Loucy (cell line): ENCODE results near the gene TMEM255A.

ENCODE experiments used
- H2AFZ ChIP-seq: fragments of 200-600 bp; sonication (generic); 2 replicates; pipeline ENCODE4 v1.6.0; 2016; ENCODE audit warnings: antibody characterized with exemption, mild to moderate bottlenecking, low read length, moderate library complexity
- H3F3A ChIP-seq: fragments of 200-600 bp; 2 replicates; pipeline ENCODE4 v1.6.0; 2016; ENCODE audit warnings: antibody characterized with exemption, low read depth, mild to moderate bottlenecking
- H3K27me3 ChIP-seq: fragments of 200-600 bp; sonication (generic); 2 replicates; pipeline ENCODE4 v1.6.1; 2014; ENCODE audit warnings: low read length, mild to moderate bottlenecking; ENCODE audit not compliant: insufficient read depth, poor library complexity, severe bottlenecking
- H3K36me3 ChIP-seq: fragments of 200-600 bp; sonication (generic); 2 replicates; pipeline ENCODE4 v1.6.1; 2016; ENCODE audit warnings: low read length; ENCODE audit not compliant: insufficient read depth
- H3K4me1 ChIP-seq: fragments of 200-600 bp; sonication (generic); 2 replicates; pipeline ENCODE4 v1.5.1; 2014; ENCODE audit warnings: low read length, mild to moderate bottlenecking; ENCODE audit not compliant: insufficient read depth, poor library complexity, severe bottlenecking
- H3K4me2 ChIP-seq: fragments of 200-600 bp; sonication (generic); 2 replicates; pipeline ENCODE4 v1.6.0; 2014; ENCODE audit warnings: antibody characterized with exemption, low read length, low read depth, mild to moderate bottlenecking; ENCODE audit not compliant: poor library complexity, severe bottlenecking
- H3K4me3 ChIP-seq: fragments of 200-600 bp; sonication (generic); 2 replicates; pipeline ENCODE4 v1.5.1; 2014; ENCODE audit warnings: low read length, mild to moderate bottlenecking, mixed read lengths; ENCODE audit not compliant: poor library complexity, severe bottlenecking
- H3K79me2 ChIP-seq: fragments of 200-600 bp; sonication (generic); 2 replicates; pipeline ENCODE4 v1.6.1; 2014; ENCODE audit warnings: low read length; ENCODE audit not compliant: insufficient read depth
- H3K9ac ChIP-seq: fragments of 200-600 bp; sonication (generic); 2 replicates; pipeline ENCODE4 v1.6.0; 2014; ENCODE audit warnings: mild to moderate bottlenecking, low read depth, low read length, moderate library complexity; ENCODE audit not compliant: poor library complexity, severe bottlenecking
- H3K9me2 ChIP-seq: fragments of 200-600 bp; sonication (generic); replicated peaks from 2 replicates; pipeline ENCODE4 v1.6.1; 2016; ENCODE audit warnings: low read depth, low read length, mixed read lengths
- H3K9me3 ChIP-seq: fragments of 200-600 bp; sonication (generic); 2 replicates; pipeline ENCODE4 v1.6.1; 2014; ENCODE audit warnings: mild to moderate bottlenecking, antibody characterized with exemption, low read length, low read depth; ENCODE audit not compliant: insufficient read depth
- H4K20me1 ChIP-seq: fragments of 200-600 bp; sonication (generic); 2 replicates; pipeline ENCODE4 v1.6.0; 2014; ENCODE audit warnings: antibody characterized with exemption, low read length, mild to moderate bottlenecking; ENCODE audit not compliant: insufficient read depth, poor library complexity, severe bottlenecking
- EZH2phosphoT487 ChIP-seq: fragments of 200-600 bp; IDR thresholded peaks from 2 replicates; pipeline ENCODE4 v1.6.1; 2018; ENCODE audit warnings: antibody characterized with exemption, mild to moderate bottlenecking, moderate library complexity, borderline replicate concordance
- TF ChIP-seq, protein P1 (sequence below): fragments of 200-600 bp; sonication (generic); conservative IDR thresholded peaks from 2 replicates; pipeline ENCODE4 v1.5.1; 2014; ENCODE audit warnings: mild to moderate bottlenecking, antibody characterized with exemption, low read length

Gene TMEM255A

DNA sequence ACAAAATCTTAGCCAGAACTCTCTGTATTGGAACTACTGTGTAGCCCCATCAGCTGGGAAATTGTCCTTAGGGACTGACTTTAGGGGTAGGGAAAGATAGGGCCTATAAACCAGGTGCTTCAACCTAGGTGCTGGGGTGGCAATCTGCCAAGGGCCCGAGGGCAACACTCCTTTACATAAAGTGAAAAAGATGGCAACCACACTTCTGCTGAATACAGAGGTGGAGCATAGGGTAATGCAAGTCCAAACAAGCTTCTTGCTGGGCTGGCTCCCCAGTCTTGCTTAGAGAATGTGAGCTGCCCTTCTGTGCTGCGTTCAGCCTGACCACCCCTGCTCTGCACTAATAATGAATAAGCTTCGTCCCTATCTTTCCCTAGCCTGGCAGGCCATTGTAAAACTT is 50.9 kb downstream of the TMEM255A start:
- Histone ChIP-seq H2AFZ (no peak overlapping the region), H3K36me3 (no peaks in the 10 kb centered on the region), H3K79me2 (peaks cover 30% of the 10 kb centered on the region), H3K27me3 (no peaks in the 10 kb centered on the region), H4K20me1 (peaks cover 16% of the 10 kb centered on the region), H3K9ac (no peak overlapping the region), H3K9me3 (no peaks in the 10 kb centered on the region), H3F3A (no peaks in the 10 kb centered on the region), H3K4me3 (no peak overlapping the region), H3K4me2 (no peak overlapping the region), H3K4me1 (peaks cover 43% of the 10 kb centered on the region), H3K9me2 (no peaks in the 10 kb centered on the region)
- no peak for TF ChIP-seq EZH2phosphoT487
- TF ChIP-seq, protein P1, sequence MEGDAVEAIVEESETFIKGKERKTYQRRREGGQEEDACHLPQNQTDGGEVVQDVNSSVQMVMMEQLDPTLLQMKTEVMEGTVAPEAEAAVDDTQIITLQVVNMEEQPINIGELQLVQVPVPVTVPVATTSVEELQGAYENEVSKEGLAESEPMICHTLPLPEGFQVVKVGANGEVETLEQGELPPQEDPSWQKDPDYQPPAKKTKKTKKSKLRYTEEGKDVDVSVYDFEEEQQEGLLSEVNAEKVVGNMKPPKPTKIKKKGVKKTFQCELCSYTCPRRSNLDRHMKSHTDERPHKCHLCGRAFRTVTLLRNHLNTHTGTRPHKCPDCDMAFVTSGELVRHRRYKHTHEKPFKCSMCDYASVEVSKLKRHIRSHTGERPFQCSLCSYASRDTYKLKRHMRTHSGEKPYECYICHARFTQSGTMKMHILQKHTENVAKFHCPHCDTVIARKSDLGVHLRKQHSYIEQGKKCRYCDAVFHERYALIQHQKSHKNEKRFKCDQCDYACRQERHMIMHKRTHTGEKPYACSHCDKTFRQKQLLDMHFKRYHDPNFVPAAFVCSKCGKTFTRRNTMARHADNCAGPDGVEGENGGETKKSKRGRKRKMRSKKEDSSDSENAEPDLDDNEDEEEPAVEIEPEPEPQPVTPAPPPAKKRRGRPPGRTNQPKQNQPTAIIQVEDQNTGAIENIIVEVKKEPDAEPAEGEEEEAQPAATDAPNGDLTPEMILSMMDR, result no peak

DNA sequence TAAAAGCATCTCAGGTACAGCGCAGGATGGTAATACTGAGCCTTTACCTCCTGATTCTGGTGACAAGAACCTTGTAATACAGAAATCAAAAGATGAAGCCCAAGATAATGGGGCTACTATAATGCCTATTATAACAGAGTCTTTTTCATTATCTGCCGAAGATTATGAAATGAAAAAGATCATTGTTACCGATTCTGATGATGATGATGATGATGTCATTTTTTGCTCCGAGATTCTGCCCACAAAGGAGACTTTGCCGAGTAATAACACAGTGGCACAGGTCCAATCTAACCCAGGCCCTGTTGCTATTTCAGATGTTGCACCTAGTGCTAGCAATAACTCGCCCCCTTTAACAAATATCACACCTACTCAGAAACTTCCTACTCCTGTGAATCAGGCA is 57.5 kb downstream of the TMEM255A start:
- Histone ChIP-seq H3K27me3 (no peaks in the 10 kb centered on the region), H3K9me2 (no peaks in the 10 kb centered on the region), H4K20me1 (peaks cover 51% of the 10 kb centered on the region), H3K9me3 (no peaks in the 10 kb centered on the region), H3K9ac (no peak overlapping the region), H2AFZ (no peak overlapping the region), H3F3A (no peaks in the 10 kb centered on the region), H3K79me2 (peaks cover 75% of the 10 kb centered on the region), H3K4me3 (peak overlapping the region; percentile 97), H3K36me3 (peaks cover 19% of the 10 kb centered on the region; the same call in 1 of the 2 replicates), H3K4me2 (peak overlapping the region; percentile 84), H3K4me1 (peaks cover 29% of the 10 kb centered on the region)
- no peak for TF ChIP-seq EZH2phosphoT487
- TF ChIP-seq, protein P1, result no peak

DNA sequence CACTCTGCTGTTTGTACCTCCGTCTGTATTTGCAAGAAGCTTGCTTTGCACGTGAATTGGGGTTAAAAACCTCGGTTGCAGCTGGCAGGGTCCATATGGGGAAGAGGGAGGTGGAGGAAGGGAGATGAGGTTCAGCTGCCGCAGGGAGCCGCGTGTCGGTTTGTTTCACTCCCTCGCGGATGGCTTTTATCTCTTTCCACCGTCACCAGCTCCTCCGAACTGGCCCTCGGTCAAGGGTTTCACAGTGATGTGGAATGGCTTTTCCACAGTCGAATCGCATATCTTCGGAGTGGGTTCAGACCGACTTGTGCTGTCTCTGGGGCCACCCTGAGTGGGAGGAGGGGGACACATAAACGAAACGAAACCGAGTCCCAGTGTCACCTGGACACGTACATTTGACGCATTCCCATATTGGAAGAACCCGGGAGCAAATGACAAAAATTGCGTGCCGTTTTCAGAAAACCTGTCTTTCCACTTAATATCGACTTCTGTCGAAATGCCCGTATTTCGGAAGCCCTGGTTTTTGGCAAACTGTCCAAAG is 59.7 kb downstream of the TMEM255A start:
- peaks cover 29% of the 10 kb centered on the region for H3K4me1 ChIP-seq
- peaks cover 46% of the 10 kb centered on the region for H4K20me1 ChIP-seq
- no peaks in the 10 kb centered on the region for H3K9me2 ChIP-seq
- H2AFZ ChIP-seq, result no peak overlapping the region
- no peak for TF ChIP-seq EZH2phosphoT487
- TF ChIP-seq, protein P1, result no peak
- peaks cover 19% of the 10 kb centered on the region; the same call in 1 of the 2 replicates for H3K36me3 ChIP-seq
- H3K79me2 ChIP-seq, result peaks cover 58% of the 10 kb centered on the region
- no peaks in the 10 kb centered on the region for H3K27me3 ChIP-seq
- peak overlapping the region; percentile 97 for H3K4me3 ChIP-seq
- H3K4me2 ChIP-seq, result peak overlapping the region; percentile 84
- H3K9ac ChIP-seq, result peak overlapping the region; percentile 98
- H3K9me3 ChIP-seq, result no peaks in the 10 kb centered on the region
- no peaks in the 10 kb centered on the region for H3F3A ChIP-seq
